Trophoblast cell (in vitro differentiated cells and primary cell): ENCODE measurements around the gene ADAMTS15.

ENCODE experiments used
- DNase-seq, 2 donors: peaks; one replicate each; pipeline ENCODE4 v3.0.0-alpha.2; 2016
- H2AFZ ChIP-seq: 2 replicates; pipeline ENCODE4 v1.6.1; 2013; ENCODE audit warnings: low read length, moderate library complexity, mild to moderate bottlenecking; ENCODE audit not compliant: insufficient read depth, poor library complexity
- H2AK5ac ChIP-seq: 2 replicates; pipeline ENCODE4 v1.6.1; 2013; ENCODE audit warnings: mild to moderate bottlenecking, low read length
- H2BK120ac ChIP-seq: 2 replicates; pipeline ENCODE4 v1.6.1; 2013; ENCODE audit warnings: low read length, mild to moderate bottlenecking, moderate library complexity; ENCODE audit not compliant: insufficient read depth, poor library complexity
- H2BK12ac ChIP-seq: 2 replicates; pipeline ENCODE4 v1.6.1; 2013; ENCODE audit warnings: mild to moderate bottlenecking, low read length, moderate library complexity
- H2BK5ac ChIP-seq: 2 replicates; pipeline ENCODE4 v1.6.1; 2013; ENCODE audit warnings: low read length, low read depth, moderate library complexity, mild to moderate bottlenecking; ENCODE audit not compliant: poor library complexity
- H3K14ac ChIP-seq: 2 replicates; pipeline ENCODE4 v1.6.1; 2013; ENCODE audit warnings: mild to moderate bottlenecking, low read length
- H3K18ac ChIP-seq: 2 replicates; pipeline ENCODE4 v1.6.1; 2013; ENCODE audit warnings: mild to moderate bottlenecking, low read length
- H3K23ac ChIP-seq: 2 replicates; pipeline ENCODE4 v1.6.1; 2013; ENCODE audit warnings: low read length
- H3K27ac ChIP-seq: 2 replicates; pipeline ENCODE4 v1.5.1; 2013; ENCODE audit warnings: low read depth, mild to moderate bottlenecking, inconsistent platforms, low read length, moderate library complexity
- H3K27me3 ChIP-seq: 2 replicates; pipeline ENCODE4 v1.6.1; 2013; ENCODE audit warnings: inconsistent platforms, mild to moderate bottlenecking, low read length, moderate library complexity; ENCODE audit not compliant: insufficient read depth
- H3K36me3 ChIP-seq, 2 experiments: 1 replicate in 1 of 2; 2 replicates in 1 of 2; pipeline ENCODE4 v1.6.1; 2013; ENCODE audit warnings: low read length in 2 of 2, mild to moderate bottlenecking in 2 of 2, moderate library complexity in 1 of 2; ENCODE audit not compliant: insufficient read depth in 2 of 2, control insufficient read depth in 1 of 2
- H3K4ac ChIP-seq: 2 replicates; pipeline ENCODE4 v1.6.1; 2013; ENCODE audit warnings: low read depth, mild to moderate bottlenecking, low read length, moderate library complexity
- H3K4me1 ChIP-seq, 2 experiments: 1 replicate in 1 of 2; 2 replicates in 1 of 2; pipeline ENCODE4 v1.6.1; 2013; ENCODE audit warnings: low read length in 2 of 2, mild to moderate bottlenecking in 2 of 2, moderate library complexity in 1 of 2; ENCODE audit not compliant: insufficient read depth in 2 of 2, control insufficient read depth in 1 of 2
- H3K4me2 ChIP-seq: 2 replicates; pipeline ENCODE4 v1.6.1; 2013; ENCODE audit warnings: inconsistent platforms, mild to moderate bottlenecking, low read length, moderate library complexity
- H3K4me3 ChIP-seq: 2 replicates; pipeline ENCODE4 v1.5.1; 2013; ENCODE audit warnings: mild to moderate bottlenecking, low read depth, low read length, inconsistent platforms
- H3K79me1 ChIP-seq: one replicate; pipeline ENCODE4 v1.6.1; 2013; ENCODE audit warnings: low read length
- H3K79me2 ChIP-seq: 2 replicates; pipeline ENCODE4 v1.6.1; 2013; ENCODE audit warnings: low read length, mild to moderate bottlenecking; ENCODE audit not compliant: control insufficient read depth, insufficient read depth, poor library complexity
- H3K9ac ChIP-seq: 2 replicates; pipeline ENCODE4 v1.6.1; 2013; ENCODE audit warnings: mild to moderate bottlenecking, low read length
- H3K9me3 ChIP-seq: 2 replicates; pipeline ENCODE4 v1.6.1; 2013; ENCODE audit warnings: low read depth, mild to moderate bottlenecking, control low read depth, inconsistent platforms, low read length; ENCODE audit not compliant: insufficient read depth
- H4K12ac ChIP-seq: 2 replicates; pipeline ENCODE4 v1.6.1; 2013; ENCODE audit warnings: low read depth, mild to moderate bottlenecking, low read length, moderate library complexity
- H4K8ac ChIP-seq: 2 replicates; pipeline ENCODE4 v1.6.1; 2013; ENCODE audit warnings: low read depth, mild to moderate bottlenecking, low read length, moderate library complexity
- H4K91ac ChIP-seq: one replicate; pipeline ENCODE4 v1.6.1; 2013; ENCODE audit warnings: low read depth, mild to moderate bottlenecking, low read length, moderate library complexity
- WGBS: extraction: QIAGEN DNeasy Blood & Tissue Kit; methylation state at CpG from one replicate; pipeline ENCODE4 v1.1.7; 2013; ENCODE audit warnings: missing lambda C conversion rate; ENCODE audit not compliant: insufficient read length, insufficient coverage; ENCODE audit errors: extremely low coverage; 5-methylcytosine and 5-hydroxymethylcytosine counted together

ADAMTS15 gene

GRCh38 chr11:130429120-130429681, 19.2 kb upstream of the ADAMTS15 start:
- Histone ChIP-seq H2AFZ (no peak overlapping the region), H3K9ac (no peak overlapping the region), H3K27me3 (peaks cover 40% of the 10 kb centered on the region), H3K79me1 (no peaks in the 10 kb centered on the region), H3K14ac (no peak overlapping the region), H3K36me3 (no peaks in the 10 kb centered on the region), H3K18ac (no peak overlapping the region), H3K4me3 (no peak overlapping the region), H3K4ac (no peak overlapping the region), H4K8ac (no peak overlapping the region), H3K27ac (no peak overlapping the region), H2BK120ac (no peak overlapping the region), H3K4me2 (no peak overlapping the region), H4K12ac (no peak overlapping the region), H4K91ac (no peak overlapping the region), H3K4me1 (peaks cover 0 to 8% of the 10 kb centered on the region in 2 experiments), H2BK12ac (no peak overlapping the region), H3K79me2 (no peaks in the 10 kb centered on the region), H3K9me3 (peaks cover 3% of the 10 kb centered on the region), H2BK5ac (no peak overlapping the region), H2AK5ac (no peak overlapping the region), H3K23ac (no peak overlapping the region)
- no peak for DNase-seq
- no CpG with 5 or more reads among the region's 2 CpGs for WGBS

DNA sequence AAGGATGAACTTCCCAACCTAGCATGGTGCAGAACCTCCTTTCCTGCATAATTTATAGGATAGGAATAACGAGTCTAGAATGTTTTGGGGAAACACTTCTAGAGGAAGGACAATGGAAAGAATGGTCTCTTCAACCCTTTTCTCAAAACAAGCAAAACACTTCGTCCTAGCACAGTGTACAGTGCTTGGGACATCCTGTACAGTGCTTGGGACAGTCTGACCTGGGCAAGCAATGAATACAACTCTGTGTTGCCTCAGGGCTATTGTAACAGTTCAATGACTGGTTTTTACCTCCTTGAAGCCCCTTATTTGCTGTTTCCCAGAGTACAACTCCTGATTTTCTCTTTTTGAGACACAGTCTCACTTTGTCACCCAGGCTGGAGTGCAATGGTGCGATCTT, 18.5 kb upstream of the ADAMTS15 start:
- Histone ChIP-seq H3K79me2 (no peaks in the 10 kb centered on the region), H2AK5ac (no peak overlapping the region), H3K14ac (no peak overlapping the region), H3K27me3 (peaks cover 40% of the 10 kb centered on the region), H3K4me2 (no peak overlapping the region), H2BK5ac (no peak overlapping the region), H3K4me3 (no peak overlapping the region), H4K8ac (no peak overlapping the region), H3K4me1 (peaks cover 0 to 8% of the 10 kb centered on the region in 2 experiments), H3K9me3 (peaks cover 3% of the 10 kb centered on the region), H3K27ac (no peak overlapping the region), H3K36me3 (no peaks in the 10 kb centered on the region), H3K4ac (no peak overlapping the region), H3K79me1 (no peaks in the 10 kb centered on the region), H3K18ac (no peak overlapping the region), H2BK12ac (no peak overlapping the region), H2AFZ (no peak overlapping the region), H4K12ac (no peak overlapping the region), H3K9ac (no peak overlapping the region), H4K91ac (no peak overlapping the region), H2BK120ac (no peak overlapping the region), H3K23ac (no peak overlapping the region)
- no CpG with 5 or more reads among the region's 3 CpGs for WGBS
- no peak for DNase-seq

GRCh38 chr11:130431331-130431773, 17.1 kb upstream of the ADAMTS15 start:
- H3K79me2 ChIP-seq, result no peaks in the 10 kb centered on the region
- DNase-seq, result peak; percentile 75 to 93
- no peaks in the 10 kb centered on the region for H3K36me3 ChIP-seq
- H2BK5ac ChIP-seq, result no peak overlapping the region
- no CpG with 5 or more reads among the region's 10 CpGs for WGBS
- no peak overlapping the region for H3K9ac ChIP-seq
- H4K8ac ChIP-seq, result no peak overlapping the region
- no peak overlapping the region for H4K12ac ChIP-seq
- no peak overlapping the region for H3K18ac ChIP-seq
- no peak overlapping the region for H2AK5ac ChIP-seq
- no peak overlapping the region for H2BK12ac ChIP-seq
- peaks cover 3% of the 10 kb centered on the region for H3K9me3 ChIP-seq
- H2AFZ ChIP-seq, result no peak overlapping the region
- no peak overlapping the region for H3K27ac ChIP-seq
- H3K4me2 ChIP-seq, result no peak overlapping the region
- H3K14ac ChIP-seq, result no peak overlapping the region
- no peak overlapping the region for H2BK120ac ChIP-seq
- H3K4me3 ChIP-seq, result no peak overlapping the region
- peaks cover 39% of the 10 kb centered on the region for H3K27me3 ChIP-seq
- H3K4ac ChIP-seq, result no peak overlapping the region
- H3K4me1 ChIP-seq, result peaks cover 0 to 8% of the 10 kb centered on the region in 2 experiments
- H3K79me1 ChIP-seq, result no peaks in the 10 kb centered on the region
- H4K91ac ChIP-seq, result no peak overlapping the region
- no peak overlapping the region for H3K23ac ChIP-seq

- no peak overlapping the region for H3K14ac ChIP-seq
- no peak overlapping the region for H3K27ac ChIP-seq
- no peak overlapping the region for H3K9ac ChIP-seq
- H3K9me3 ChIP-seq, result peaks cover 3% of the 10 kb centered on the region
- H3K23ac ChIP-seq, result no peak overlapping the region
- H4K12ac ChIP-seq, result no peak overlapping the region
- peaks cover 34% of the 10 kb centered on the region for H3K27me3 ChIP-seq
- no peak overlapping the region for H2BK12ac ChIP-seq
- H3K4me2 ChIP-seq, result no peak overlapping the region
- no peak overlapping the region for H3K18ac ChIP-seq
- no peak overlapping the region for H2BK5ac ChIP-seq
- WGBS, result no CpG with 5 or more reads among the region's 3 CpGs
- H3K36me3 ChIP-seq, result no peaks in the 10 kb centered on the region
- H3K4me3 ChIP-seq, result no peak overlapping the region
- no peak overlapping the region for H3K4ac ChIP-seq
- H3K4me1 ChIP-seq, result peaks cover 0 to 8% of the 10 kb centered on the region in 2 experiments
- no peaks in the 10 kb centered on the region for H3K79me1 ChIP-seq
- no peak overlapping the region for H2BK120ac ChIP-seq
- no peak overlapping the region for H2AFZ ChIP-seq
- H4K91ac ChIP-seq, result no peak overlapping the region
- no peak overlapping the region for H2AK5ac ChIP-seq
- no peak overlapping the region for H4K8ac ChIP-seq
- DNase-seq, result peak in 1 of 2 donors; percentile 30
- no peaks in the 10 kb centered on the region for H3K79me2 ChIP-seq
These were observed 16.6 kb upstream of the ADAMTS15 start for GRCh38 chr11:130431801-130432200.
